Panc1 (cell line): ENCODE results near the gene IL22RA1.

Experiments
- POLR2AphosphoS5 ChIP-seq: IDR thresholded peaks from 2 replicates; pipeline ENCODE4 v1.6.1; 2012; ENCODE audit warnings: mild to moderate bottlenecking, low read depth, low read length, moderate library complexity
- SIN3A ChIP-seq: IDR thresholded peaks from 2 replicates; pipeline ENCODE4 v1.6.1; 2012; ENCODE audit warnings: low read depth, mild to moderate bottlenecking, low read length, moderate library complexity, borderline replicate concordance; ENCODE audit not compliant: insufficient read depth
- TCF7L2 ChIP-seq: IDR thresholded peaks from 2 replicates; pipeline ENCODE4 v1.6.1; 2011; ENCODE audit warnings: mild to moderate bottlenecking, low read depth, low read length, inconsistent platforms
- TF ChIP-seq, protein P1 (sequence below): fragments of 450-650 bp; IDR thresholded peaks from 2 replicates; pipeline ENCODE4 v1.5.1; 2017; ENCODE audit warnings: mild to moderate bottlenecking
- TF ChIP-seq, protein P2 (sequence below), 2 experiments: IDR thresholded peaks; 2 replicates each; pipeline ENCODE4 v1.6.1; 2011 to 2012; ENCODE audit warnings: low read depth in 2 of 2, control low read depth in 1 of 2, low read length in 1 of 2, mild to moderate bottlenecking in 1 of 2, moderate library complexity in 1 of 2; ENCODE audit not compliant: insufficient read depth in 1 of 2

DNA sequence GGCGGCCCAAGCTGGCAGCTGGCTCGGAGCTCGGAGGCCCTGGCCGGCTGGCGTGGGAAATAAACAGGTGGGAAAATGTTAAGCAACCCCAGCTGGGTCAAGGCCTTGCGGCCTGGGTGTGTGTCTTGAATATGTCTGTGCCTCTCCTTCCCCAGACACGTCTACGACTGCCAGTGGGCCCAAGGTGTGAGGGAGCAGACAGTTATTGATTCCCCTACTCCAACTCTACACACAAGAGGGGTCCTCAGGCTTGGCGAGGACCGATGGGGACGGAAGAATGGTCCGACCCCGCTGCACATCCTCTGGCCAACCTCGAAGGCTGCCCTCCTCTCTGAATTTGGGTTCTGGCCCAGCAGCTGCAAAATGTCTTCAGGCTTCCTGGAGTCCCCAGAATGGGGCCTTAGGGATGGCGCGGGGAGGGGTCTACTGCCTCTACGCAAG lies 2.2 kb downstream of the IL22RA1 start:
- TF ChIP-seq, protein P1, sequence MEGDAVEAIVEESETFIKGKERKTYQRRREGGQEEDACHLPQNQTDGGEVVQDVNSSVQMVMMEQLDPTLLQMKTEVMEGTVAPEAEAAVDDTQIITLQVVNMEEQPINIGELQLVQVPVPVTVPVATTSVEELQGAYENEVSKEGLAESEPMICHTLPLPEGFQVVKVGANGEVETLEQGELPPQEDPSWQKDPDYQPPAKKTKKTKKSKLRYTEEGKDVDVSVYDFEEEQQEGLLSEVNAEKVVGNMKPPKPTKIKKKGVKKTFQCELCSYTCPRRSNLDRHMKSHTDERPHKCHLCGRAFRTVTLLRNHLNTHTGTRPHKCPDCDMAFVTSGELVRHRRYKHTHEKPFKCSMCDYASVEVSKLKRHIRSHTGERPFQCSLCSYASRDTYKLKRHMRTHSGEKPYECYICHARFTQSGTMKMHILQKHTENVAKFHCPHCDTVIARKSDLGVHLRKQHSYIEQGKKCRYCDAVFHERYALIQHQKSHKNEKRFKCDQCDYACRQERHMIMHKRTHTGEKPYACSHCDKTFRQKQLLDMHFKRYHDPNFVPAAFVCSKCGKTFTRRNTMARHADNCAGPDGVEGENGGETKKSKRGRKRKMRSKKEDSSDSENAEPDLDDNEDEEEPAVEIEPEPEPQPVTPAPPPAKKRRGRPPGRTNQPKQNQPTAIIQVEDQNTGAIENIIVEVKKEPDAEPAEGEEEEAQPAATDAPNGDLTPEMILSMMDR = no peak
- TF ChIP-seq, protein P2, sequence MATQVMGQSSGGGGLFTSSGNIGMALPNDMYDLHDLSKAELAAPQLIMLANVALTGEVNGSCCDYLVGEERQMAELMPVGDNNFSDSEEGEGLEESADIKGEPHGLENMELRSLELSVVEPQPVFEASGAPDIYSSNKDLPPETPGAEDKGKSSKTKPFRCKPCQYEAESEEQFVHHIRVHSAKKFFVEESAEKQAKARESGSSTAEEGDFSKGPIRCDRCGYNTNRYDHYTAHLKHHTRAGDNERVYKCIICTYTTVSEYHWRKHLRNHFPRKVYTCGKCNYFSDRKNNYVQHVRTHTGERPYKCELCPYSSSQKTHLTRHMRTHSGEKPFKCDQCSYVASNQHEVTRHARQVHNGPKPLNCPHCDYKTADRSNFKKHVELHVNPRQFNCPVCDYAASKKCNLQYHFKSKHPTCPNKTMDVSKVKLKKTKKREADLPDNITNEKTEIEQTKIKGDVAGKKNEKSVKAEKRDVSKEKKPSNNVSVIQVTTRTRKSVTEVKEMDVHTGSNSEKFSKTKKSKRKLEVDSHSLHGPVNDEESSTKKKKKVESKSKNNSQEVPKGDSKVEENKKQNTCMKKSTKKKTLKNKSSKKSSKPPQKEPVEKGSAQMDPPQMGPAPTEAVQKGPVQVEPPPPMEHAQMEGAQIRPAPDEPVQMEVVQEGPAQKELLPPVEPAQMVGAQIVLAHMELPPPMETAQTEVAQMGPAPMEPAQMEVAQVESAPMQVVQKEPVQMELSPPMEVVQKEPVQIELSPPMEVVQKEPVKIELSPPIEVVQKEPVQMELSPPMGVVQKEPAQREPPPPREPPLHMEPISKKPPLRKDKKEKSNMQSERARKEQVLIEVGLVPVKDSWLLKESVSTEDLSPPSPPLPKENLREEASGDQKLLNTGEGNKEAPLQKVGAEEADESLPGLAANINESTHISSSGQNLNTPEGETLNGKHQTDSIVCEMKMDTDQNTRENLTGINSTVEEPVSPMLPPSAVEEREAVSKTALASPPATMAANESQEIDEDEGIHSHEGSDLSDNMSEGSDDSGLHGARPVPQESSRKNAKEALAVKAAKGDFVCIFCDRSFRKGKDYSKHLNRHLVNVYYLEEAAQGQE (IDR thresholded peaks at IDR 0.05; ENCODE audit: insufficient read depth in 1 of 2, low read depth in 2 of 2, low read length in 1 of 2) = no peak
- no peak for TF ChIP-seq POLR2AphosphoS5
- TF ChIP-seq SIN3A = no peak
- no peak for TF ChIP-seq TCF7L2
